GM18868 (cell line): ENCODE data around the gene TMPRSS9.

ENCODE experiments used
- ATAC-seq: cut with Tn5 transposase; IDR thresholded peaks from one replicate; pipeline ENCODE4 v1.9.1; 2021; ENCODE audit warnings: mild to moderate bottlenecking, moderate library complexity; ENCODE audit not compliant: unreplicated experiment

The TMPRSS9 gene

DNA sequence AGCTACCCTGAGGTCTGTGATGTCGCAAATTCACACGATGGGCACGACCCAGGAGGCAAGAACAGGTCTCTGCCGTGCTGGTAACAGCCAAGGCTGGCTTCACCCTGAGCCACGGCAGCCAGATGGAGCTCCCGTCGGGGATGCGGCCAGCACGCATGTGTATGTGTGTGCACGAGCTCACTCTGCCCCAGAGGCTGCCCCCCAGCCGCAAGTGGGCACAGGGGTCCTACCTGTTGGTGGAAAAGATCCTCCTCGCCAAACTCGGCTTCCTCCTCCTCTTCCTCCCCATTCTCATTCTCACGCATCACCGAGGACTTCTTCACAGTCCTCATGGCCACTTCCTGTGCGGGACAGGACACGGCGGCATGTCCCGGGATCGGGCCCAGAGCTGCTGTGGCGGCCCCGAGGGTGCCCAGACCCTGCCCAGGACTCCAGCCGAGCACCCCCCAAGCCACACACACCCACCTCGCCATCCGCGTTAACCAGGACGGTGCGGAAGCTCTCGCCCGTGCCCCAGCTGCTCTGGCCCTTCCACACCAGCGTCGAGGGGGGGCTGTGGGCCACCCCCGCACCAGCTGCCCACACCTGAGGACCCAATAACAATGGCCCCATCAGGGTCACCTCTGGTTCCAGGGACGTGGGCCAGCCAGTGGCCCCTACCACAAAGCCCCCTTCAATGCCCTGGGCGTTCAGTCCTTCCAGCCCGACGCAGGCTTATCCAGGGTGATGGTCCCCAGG lies 71.4 kb downstream of the TMPRSS9 start:
- ATAC-seq = no peak

DNA sequence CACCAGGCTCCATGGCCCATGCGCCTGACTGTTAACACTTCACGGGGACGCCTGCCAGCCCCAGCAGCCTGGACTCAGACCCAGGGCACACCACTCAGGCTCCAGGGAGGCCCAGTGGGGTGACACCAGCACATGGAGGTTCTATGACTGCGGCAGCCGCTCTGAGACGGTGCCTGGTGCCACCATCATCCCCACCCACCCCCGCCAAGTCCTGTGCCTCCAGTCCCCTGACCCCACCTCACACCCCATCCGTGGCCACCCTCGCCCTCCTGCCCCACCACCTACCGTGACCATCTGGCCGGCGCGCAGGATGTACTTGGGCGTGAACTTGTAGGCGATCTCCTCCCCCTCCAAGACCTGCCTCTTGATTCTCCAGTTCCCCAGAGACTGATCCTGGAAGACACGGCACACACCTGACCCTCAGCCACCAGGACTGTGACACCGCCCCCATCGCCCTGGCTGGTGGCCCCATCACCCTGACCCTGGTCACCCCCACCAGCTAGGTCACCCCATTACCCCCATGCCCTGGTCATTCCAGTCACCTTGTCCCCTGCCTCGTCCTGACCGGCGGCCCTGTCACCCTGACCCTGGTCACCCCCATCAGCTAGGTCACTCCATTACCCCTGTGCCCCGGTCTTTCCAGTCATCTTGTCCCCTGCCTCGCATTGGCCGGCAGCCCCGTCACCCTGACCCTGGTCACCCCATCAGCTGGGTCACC lies 72.2 kb downstream of the TMPRSS9 start:
- no peak for ATAC-seq

DNA sequence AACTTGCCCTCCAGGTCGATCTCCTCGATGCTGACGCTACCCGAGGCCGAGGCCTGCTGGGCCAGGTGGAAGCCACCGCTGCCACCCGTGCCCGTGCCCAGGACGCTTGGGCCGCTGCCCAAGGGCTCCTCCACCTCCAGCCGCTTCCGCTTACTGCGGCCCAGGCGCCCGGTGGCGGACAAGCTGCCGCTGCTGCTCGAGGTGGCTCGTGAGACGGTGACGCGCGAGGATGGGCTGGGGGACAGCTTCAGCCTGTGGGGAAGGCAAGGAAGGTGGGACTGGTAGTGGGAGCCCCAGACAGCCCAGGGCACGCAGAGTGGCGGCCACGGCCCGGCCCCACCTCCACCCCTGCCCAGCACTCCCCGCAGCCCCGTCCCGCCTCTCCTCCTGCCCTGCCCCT lies 73.8 kb downstream of the TMPRSS9 start:
- ATAC-seq = no peak

DNA sequence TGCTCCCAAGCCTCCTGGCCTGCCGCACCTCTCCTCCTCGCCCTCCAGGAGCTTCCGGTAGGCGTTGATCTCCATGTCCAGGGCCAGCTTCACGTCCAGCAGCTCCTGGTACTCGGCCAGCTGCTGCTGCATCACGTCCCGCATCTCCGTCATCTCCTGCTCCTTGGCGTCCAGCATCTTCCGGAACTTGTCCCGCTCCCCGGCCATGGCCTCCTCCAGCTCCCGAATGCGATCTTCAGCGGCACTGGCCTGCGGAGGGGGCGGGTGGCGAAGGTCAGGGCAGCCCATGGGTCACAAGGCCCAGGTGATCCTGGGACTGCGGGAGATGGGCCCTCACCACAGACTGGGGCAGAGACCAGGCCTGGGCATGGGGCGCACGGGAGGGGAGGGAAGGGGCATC lies 74.2 kb downstream of the TMPRSS9 start:
- no peak for ATAC-seq

DNA sequence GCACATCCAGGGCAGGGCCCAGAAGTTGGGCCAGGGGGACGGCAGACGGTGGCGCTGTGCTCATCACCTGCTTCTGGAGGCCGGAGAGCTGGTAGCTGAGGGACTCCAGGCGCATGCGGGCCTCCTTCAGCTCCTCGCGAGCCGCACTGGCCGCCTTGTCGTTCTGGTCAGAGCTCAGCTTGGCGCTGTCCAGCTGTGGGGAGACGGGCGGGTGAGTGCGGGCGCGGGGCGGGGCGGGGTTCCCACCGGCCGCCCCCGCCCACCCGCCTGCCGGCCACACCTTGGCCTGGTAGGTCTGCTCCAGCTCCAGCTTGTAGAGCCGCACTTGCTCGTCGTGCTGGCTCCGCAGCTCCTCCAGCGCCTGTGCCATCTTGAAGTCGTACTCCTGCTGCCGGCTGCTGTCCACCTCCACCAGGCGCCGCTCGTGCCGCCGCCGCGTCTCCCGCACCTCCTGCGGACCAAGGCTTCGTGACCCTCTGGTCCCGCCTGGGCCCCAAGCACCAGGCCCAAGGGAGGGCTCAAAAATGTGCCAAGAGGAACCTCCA lies 74.7 kb downstream of the TMPRSS9 start:
- ATAC-seq = no peak

DNA sequence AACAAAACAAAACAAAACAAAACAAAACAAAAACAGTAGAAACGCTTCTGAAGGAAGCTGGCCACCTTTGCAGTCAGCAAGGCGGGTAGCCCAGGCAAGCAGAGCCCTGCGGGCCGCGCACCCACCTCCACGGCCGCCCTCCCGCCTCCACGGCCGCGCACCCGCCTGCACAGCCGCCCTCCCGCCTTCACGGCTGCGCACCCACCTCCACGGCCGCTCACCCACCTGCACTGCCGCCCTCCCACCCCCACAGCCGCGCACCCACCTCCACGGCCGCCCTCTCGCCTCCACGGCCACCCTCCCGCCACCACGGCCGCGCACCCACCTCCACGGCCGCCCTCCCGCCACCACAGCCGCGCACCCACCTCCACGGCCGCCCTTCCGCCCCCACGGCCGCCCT lies 76.3 kb downstream of the TMPRSS9 start:
- no peak for ATAC-seq

DNA sequence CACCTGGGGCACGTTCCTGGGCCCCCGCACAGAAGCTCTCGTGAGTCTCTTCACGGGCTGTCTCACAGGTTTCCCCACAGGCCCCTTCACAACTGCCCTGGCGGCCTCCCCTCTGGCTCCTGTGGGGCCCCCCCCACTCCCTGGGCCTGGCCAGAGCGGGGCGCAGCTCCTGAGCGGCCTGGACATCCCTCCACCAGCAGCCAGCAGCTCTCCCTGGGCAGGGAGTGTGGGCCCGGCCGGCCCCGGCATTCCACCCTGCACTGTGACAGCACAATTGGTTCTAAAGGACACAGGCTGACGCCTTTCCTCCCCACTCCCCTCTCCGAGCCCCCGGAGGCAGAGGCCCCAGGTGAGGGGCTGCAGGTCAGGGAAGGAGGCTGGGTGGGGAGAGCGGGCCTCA lies 76.9 kb downstream of the TMPRSS9 start:
- ATAC-seq = no peak

DNA sequence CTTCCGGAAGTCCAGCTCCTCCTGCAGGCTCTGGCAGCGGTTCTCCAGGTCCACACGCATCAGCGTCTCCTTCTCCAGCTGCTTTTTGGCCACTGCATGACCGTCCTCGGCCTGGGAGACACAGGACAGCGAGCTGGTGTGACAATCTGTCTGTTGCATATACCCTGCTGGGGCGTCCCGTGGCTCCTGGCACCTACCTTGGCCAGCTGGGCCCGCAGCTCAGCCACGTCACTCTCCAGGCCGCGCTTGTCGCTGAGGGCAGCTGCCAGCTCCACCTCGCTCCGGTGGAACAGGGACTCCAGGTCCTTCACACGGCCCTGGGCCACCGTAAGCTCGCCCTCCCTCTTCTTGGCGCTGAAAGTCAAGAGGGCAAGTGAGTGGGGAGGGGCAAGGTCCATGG lies 78.1 kb downstream of the TMPRSS9 start:
- no peak for ATAC-seq

DNA sequence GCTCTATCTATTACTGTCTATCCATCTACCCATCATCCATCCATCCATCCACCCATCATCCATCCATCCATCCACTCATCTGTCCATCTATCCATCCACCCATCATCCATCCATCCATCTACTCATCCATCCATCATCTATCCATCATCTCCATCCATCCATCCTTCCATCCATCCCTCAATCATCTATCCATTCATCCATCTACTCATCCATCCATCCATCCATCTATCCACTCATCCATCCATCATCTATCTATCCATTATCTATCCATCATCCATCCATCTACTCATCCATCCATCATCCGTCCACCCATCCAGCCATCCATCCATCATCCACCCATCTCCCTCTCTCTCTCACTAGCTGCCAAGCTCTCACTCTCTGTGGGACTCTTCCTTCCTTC lies 80.5 kb downstream of the TMPRSS9 start:
- no peak for ATAC-seq

DNA sequence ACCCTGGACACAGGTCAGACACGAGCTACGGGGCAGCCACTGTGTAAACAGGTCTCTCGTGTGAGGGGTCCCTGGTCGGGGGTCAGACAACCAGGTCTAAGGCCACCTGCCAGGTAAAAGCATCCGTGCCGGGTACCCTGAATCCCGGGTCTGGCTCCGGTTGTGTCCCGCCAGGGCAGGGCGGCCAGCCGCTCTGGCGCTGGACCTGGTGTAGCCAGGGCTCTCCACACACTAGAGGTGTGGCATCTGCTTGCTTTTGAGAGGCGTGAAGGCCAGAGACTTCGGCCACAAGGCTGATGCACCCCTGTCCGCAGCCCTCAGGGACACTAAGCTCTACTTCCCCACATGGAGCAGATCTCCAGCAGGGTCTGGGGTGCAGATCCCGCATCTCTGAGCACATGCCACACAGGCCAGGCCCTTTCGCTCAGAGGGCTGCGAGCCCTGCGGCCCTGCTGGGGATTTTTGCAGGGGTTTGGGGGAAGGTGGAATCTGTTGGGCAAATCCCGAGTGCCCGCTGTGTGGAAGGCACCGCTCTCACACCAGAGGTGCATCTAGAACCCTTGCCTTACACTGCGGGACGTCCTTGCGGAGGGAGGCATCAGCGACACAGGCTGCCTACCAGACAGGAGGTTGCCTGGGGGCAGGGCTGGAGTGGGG lies 81.2 kb downstream of the TMPRSS9 start:
- ATAC-seq = no peak

DNA sequence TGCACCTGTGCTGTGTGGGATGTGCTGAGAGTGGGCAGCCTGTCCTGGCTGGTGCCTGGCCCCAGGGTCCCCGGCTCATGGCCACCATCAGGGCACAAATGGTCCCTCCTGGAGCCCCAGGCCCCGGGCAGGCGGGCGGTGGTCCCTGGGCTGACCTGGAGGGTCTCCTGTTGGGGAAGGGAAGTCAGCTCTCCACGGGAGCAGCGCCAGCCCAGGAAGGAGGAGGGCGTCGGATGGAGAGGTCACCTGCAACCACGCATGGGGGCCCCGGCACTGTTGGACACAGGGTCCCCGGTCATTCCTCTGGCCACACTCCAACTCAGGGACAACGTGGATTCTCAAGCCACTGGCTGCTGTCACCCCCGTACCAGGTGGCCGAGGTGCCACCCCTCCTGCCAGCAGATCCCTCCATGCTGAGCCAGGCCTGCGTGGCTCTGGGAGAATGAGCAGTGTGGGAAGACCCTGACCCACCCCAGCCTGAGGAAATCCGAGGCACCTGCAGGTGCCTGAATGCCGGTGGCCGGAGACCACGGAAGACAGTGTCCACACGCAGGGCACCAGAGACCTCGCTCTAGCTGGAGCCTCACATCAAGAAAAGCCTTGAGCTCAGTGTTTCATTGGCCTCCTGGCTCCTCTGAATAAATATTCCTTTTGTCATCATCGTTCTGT lies 83.2 kb downstream of the TMPRSS9 start:
- no peak for ATAC-seq

DNA sequence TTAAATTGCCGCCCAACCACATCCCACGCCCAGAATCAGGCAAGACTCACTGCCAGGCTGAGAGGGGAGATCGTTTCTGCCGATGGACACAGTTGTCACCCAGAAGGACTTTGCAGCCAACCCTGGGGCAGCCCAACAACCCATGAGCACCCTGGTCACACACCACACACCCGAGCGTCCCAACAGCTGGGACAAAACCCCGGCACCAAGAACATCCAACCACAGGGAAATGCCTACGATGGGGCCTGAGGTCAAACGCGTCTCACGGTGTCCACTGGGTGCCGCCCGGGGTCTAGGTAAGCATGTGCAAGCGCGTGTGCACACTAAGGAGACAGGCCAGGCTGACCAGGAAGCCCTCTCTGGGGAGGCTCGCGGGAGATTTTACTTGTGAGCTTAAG lies 83.7 kb downstream of the TMPRSS9 start:
- ATAC-seq = no peak

DNA sequence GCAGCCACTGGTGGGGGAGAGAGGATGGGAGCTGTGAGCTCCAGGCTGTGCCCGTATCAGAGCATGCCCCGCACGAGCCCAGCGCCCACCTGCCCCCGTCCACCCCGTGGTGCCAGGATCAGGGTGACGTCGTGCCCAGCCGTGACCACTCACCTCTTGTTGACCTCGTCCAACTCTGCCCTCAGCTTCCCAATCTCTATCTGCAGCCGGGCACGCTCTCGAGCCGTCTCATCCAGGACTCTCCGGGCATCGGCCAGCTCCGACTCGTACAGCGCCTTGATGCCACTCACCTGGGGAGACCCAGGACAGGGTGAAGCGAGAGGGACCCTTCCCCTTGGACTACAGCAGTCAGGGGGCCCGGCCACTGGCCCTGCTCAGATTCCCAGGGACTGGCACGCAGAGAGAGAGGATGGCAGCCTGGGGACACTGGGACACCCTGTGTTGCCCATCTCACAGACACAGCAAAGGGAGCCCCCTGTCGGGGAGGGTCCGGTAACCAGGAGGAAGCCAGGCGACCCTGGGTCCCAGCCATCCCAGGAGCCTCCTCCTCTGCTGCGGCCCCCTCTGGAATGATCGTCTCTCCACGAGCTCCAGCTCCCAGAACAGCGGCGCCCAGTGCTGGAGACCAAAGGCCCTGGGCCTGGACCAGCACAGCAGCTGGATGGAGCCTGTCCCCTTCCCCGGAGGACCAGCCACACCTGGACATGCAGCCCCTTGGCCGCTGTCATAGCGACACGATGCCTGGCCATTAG lies 84.4 kb downstream of the TMPRSS9 start:
- no peak for ATAC-seq

DNA sequence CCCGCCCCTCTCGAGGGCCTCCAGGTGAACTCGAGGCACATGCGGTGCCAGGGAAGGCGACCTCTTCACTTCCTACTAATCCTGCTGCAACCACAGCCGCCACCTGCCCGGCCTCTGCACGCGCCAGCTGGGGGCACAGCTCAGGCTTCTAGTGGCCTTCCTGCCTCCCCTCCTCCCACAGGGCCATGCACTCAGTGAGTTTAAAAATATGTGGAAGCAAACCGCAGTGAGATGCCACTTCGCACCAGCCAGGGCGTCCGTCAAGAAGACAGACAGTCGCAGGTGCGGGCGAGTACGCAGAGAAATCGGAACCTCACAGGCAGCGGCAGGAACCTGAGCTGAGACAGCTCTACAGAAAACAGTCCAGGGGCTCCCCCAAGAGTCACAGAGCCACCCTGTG lies 86.3 kb downstream of the TMPRSS9 start:
- no peak for ATAC-seq

DNA sequence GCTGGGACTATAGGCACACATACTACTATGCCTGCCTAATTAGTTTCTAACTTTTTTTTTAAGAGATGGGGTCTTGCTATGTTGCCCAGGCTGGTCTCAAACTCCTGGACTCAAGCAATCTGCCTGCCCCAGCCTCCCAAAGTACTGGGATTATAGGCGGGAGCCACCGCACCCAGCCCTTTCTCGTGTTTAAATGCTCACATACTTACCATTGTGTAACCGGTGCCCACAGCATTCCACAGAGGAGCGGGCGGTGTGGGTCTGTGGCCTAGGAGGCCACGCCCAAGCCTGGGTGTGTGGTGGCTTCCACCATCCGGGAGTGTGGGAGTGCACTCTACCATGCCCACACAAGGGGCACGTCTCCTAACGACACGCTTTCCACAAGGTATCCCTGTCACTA lies 89.0 kb downstream of the TMPRSS9 start:
- no peak for ATAC-seq

DNA sequence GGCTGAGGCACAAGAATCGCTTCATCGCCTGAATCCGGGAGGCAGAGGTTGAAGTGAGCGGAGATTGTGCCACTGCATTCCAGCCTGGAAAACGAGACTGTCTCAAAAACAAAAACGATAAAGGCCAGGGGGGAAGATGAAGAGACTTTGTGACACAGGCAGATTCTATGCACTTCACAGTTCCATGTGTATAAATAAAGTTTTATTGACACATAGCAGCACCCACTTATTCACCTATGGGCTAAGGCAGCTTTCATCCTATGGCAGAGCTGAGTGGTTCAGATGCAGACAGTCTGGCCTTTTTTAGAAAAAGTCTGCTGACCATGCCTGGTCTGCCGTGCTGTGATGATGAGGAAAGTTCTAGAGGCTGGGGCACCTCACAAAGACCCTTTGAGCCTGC lies 91.1 kb downstream of the TMPRSS9 start:
- ATAC-seq = no peak

DNA sequence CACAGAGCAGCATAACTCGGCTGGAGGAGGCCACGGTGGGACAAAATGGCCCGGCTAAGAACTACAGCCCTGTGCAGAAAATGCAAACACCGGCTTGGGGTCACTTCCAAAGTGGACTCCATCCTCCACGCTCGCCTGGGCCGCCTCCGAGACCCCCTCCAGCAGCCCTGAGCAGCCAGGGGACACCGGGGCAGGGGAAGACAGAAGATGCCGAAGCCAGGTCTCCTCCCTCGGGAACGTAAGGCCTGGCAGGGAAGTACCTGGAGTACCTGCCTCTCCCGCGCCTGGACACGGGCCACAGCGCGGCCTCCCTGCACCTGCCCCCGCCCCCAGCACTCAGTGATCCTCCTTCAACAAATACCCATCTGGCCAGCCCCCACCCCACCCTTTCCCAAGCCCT lies 91.7 kb downstream of the TMPRSS9 start:
- ATAC-seq = no peak

DNA sequence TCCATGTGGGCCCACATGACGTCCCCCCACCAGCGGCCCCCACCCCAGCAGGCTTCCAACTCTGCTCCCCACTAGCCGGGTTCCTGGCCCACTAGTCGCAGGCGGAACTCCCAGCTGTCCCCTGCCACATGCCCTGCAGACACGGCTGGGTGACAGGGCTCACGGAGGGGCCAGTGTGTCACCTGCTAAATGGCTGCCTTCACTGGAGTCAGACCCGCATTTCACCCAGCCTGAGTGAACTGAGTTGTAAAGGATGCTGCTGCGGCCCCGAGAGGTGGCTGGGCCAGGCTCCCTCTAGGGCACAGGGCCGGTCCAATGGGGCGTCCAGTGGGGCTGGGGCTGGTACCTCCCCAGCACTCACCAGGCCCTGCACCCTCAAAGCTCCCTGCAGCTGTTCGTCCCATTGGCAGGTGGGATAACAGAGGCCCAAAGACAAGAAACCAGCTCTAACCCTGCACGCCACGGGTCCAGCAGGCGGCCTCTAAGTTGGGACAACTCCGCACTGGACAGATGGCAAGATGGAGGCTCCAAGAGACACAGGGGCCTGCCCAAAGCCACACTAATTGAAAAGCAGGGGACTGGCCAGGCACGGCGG lies 93.5 kb downstream of the TMPRSS9 start:
- no peak for ATAC-seq

DNA sequence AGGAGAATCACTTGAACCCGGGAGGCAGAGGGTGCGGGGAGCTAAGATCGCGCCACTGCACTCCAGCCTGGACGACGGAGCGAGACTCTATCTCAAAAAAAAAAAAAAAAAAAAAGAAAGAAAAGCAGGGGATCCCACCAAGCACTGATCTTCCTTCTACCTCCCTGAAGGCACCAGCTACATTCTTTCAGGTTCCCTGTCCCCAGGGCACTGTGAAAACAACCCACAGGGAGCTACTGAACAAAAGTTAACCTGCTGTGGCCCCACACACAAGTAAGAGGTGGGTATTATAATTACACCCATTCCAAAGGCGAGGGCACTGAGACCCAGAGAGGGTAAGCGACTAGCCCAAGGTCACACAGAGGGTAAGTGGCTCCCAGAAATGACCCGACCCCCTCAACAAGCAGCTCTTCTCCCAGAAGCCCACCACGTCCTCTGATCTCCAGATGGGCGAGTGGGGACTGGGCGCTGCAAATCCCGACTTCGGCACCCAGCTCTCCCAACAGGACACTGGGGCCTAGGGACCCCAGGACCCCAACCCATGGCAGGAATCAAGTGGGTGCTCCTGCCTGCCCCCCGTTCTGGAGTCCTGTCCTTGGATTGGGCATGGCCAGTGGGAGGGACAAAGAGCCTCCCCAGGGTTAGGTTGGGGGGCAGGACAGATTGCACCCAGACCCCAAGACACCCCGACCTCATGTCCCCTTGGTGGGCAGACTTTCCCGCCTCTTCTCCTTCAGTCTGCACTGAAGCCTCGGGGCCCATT lies 94.3 kb downstream of the TMPRSS9 start:
- no peak for ATAC-seq
